ENCODE data around the gene HMGCS2. TPM values are rescaled to one million over a fixed set of nuclear protein-coding genes. Genes with fewer than 3 reads are reported as not detected.

HMGCS2 gene
- polyA plus RNA-seq, 1 of the 3 experiments (the other 2 are of a cell fraction) = not detected

DNA sequence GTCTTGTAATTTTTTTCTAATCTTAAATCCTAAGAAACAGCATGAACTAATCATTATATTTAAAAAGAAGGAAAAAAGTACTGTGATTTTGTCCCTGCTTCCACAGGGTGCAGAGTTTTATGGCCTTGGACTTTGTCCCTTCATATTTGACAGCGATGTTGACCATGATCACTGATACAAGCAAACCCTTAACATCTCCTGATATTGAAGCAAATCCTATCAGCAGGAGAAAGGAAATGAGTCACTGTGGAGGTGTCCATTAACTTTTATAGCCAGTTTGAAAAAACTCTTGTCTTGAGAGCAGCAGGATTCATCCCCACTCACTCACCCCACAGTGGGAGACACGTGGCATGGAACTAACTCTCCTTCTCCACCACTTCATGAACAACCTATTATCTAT lies 47.7 kb upstream of the HMGCS2 start:
- H3K9me2 ChIP-seq = no peaks in the 10 kb centered on the region
- no peaks in the 10 kb centered on the region for H4K20me1 ChIP-seq (ENCODE audit: insufficient read depth)
- 0 out of 4 replicates have a peak, but pooled peaks cover 0 to 6% of the 10 kb centered on the region in 2 experiments for H3K4me1 ChIP-seq (ENCODE audit: control insufficient read depth in 1 of 2, insufficient read depth in 2 of 2, low read depth in 1 of 2, low read length in 1 of 2)
- no peaks in the 10 kb centered on the region for H3K36me3 ChIP-seq (replicated peaks in 1 of 2; ENCODE audit: control insufficient read depth in 1 of 2, insufficient read depth in 2 of 2, low read length in 1 of 2)
- ChIA-PET CTCF (interaction anchor here (1.5 to 3.3 kb wide), 3 partner anchors 8 to 10 kb away, joined by 3 to 23 read pairs (median 13); no protein-coding TSS in a partner anchor), POLR2A (no interaction called here)
- H3K27ac ChIP-seq (ENCODE audit: low read depth in 2 of 2, low read length in 1 of 2) = no peak overlapping the region
- WGBS (ENCODE audit: low lambda C conversion rate) = 47% methylated on average over 2 of the region's 2 CpGs
- H3K4me3 ChIP-seq (ENCODE audit: low read depth in 2 of 2, low read length in 1 of 2) = no peak overlapping the region
- H3K27me3 ChIP-seq (ENCODE audit: insufficient read depth) = no peaks in the 10 kb centered on the region
- no peak overlapping the region; the same call in 1 of the 2 replicates for H2AFZ ChIP-seq (ENCODE audit: low read depth)
- no peaks in the 10 kb centered on the region for H3K79me2 ChIP-seq (ENCODE audit: insufficient read depth)
- H3F3A ChIP-seq (replicated peaks; ENCODE audit: insufficient read depth) = no peaks in the 10 kb centered on the region
- TF ChIP-seq, protein P1, sequence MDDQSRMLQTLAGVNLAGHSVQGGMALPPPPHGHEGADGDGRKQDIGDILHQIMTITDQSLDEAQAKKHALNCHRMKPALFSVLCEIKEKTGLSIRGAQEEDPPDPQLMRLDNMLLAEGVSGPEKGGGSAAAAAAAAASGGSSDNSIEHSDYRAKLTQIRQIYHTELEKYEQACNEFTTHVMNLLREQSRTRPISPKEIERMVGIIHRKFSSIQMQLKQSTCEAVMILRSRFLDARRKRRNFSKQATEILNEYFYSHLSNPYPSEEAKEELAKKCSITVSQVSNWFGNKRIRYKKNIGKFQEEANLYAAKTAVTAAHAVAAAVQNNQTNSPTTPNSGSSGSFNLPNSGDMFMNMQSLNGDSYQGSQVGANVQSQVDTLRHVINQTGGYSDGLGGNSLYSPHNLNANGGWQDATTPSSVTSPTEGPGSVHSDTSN (IDR thresholded peaks at IDR 0.05) = no peak
- 0 out of 2 replicates have a peak, but pooled peaks have one; percentile 13 for TF ChIP-seq TCF12 (IDR thresholded peaks at IDR 0.05)
- TF ChIP-seq FOSL2 (IDR thresholded peaks at IDR 0.05; ENCODE audit: borderline replicate concordance, low read depth) = no peak
- TF ChIP-seq POLR2AphosphoS5 (IDR thresholded peaks at IDR 0.05; ENCODE audit: low read depth, low read length) = no peak
- H3K9me3 ChIP-seq = no peaks in the 10 kb centered on the region
- H3K9ac ChIP-seq = no peak overlapping the region
- DNase-seq = no peak
- no peak overlapping the region for H3K4me2 ChIP-seq

DNA sequence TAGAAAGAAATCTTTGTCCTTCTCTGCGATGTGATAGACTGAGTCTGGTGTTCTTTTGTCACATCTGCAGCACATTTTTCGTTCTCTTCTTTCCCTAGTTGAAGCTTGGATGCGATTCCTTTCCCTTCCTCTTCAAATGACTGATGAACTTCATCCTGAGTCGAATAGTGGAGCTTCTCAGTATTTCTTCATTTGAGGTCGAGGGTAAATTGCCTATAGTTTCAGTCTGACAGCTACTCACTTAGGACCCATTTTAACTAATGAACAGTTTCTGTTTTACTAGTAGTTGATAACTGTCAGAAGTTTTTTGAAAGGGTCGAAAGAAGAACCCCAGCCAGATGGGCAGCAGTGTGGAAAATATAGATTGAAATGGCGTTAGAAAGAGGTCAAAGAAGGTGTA lies 47.2 kb upstream of the HMGCS2 start:
- 71% methylated on average over 7 of the region's 7 CpGs for WGBS (ENCODE audit: low lambda C conversion rate)
- Histone ChIP-seq H3K9me3 (no peaks in the 10 kb centered on the region), H3K79me2 (ENCODE audit: insufficient read depth) (no peaks in the 10 kb centered on the region), H3K4me3 (ENCODE audit: low read depth in 2 of 2, low read length in 1 of 2) (no peak overlapping the region), H4K20me1 (ENCODE audit: insufficient read depth) (no peaks in the 10 kb centered on the region), H3K4me2 (no peak overlapping the region), H3K27me3 (ENCODE audit: insufficient read depth) (no peaks in the 10 kb centered on the region), H3F3A (replicated peaks; ENCODE audit: insufficient read depth) (no peaks in the 10 kb centered on the region), H3K9me2 (no peaks in the 10 kb centered on the region), H3K9ac (no peak overlapping the region), H3K36me3 (replicated peaks in 1 of 2; ENCODE audit: control insufficient read depth in 1 of 2, insufficient read depth in 2 of 2, low read length in 1 of 2) (no peaks in the 10 kb centered on the region), H2AFZ (ENCODE audit: low read depth) (no peak overlapping the region), H3K4me1 (ENCODE audit: control insufficient read depth in 1 of 2, insufficient read depth in 2 of 2, low read depth in 1 of 2, low read length in 1 of 2) (0 out of 4 replicates have a peak, but pooled peaks cover 0 to 6% of the 10 kb centered on the region in 2 experiments), H3K27ac (ENCODE audit: low read depth in 2 of 2, low read length in 1 of 2) (no peak overlapping the region)
- CTCF ChIA-PET = interaction anchor here (3.1 kb wide), 1 partner anchor 11 kb away, joined by 13 read pairs; no protein-coding TSS in a partner anchor
- TF ChIP-seq FOXJ3 (CRISPR knock-in tag; IDR thresholded peaks at IDR 0.05) (no peak), JUND (IDR thresholded peaks at IDR 0.05) (no peak), ELF1 (IDR thresholded peaks at IDR 0.05) (no peak), YY1 (IDR thresholded peaks at IDR 0.05; ENCODE audit: low read depth) (no peak), GABPA (IDR thresholded peaks at IDR 0.05; ENCODE audit: low read depth) (no peak), SIN3A (IDR thresholded peaks at IDR 0.05; ENCODE audit: borderline replicate concordance, low read depth, low read length) (no peak), RFX5 (IDR thresholded peaks at IDR 0.05; ENCODE audit: low read length) (no peak), SMC3 (IDR thresholded peaks at IDR 0.05; ENCODE audit: low read depth, low read length) (no peak), GATA2 (CRISPR knock-in tag; IDR thresholded peaks at IDR 0.05) (no peak), RAD21 (IDR thresholded peaks at IDR 0.05; ENCODE audit: low read length) (no peak), TEAD4 (IDR thresholded peaks at IDR 0.05; ENCODE audit: borderline replicate concordance, insufficient read depth) (no peak), MXI1 (IDR thresholded peaks at IDR 0.05; ENCODE audit: low read depth, low read length) (no peak), TAF1 (IDR thresholded peaks at IDR 0.05; ENCODE audit: borderline replicate concordance, low read depth, low read length) (no peak), FOXM1 (IDR thresholded peaks at IDR 0.05; ENCODE audit: low read depth) (no peak), FOSL2 (IDR thresholded peaks at IDR 0.05; ENCODE audit: borderline replicate concordance, low read depth) (no peak)
- TF ChIP-seq, protein P2, sequence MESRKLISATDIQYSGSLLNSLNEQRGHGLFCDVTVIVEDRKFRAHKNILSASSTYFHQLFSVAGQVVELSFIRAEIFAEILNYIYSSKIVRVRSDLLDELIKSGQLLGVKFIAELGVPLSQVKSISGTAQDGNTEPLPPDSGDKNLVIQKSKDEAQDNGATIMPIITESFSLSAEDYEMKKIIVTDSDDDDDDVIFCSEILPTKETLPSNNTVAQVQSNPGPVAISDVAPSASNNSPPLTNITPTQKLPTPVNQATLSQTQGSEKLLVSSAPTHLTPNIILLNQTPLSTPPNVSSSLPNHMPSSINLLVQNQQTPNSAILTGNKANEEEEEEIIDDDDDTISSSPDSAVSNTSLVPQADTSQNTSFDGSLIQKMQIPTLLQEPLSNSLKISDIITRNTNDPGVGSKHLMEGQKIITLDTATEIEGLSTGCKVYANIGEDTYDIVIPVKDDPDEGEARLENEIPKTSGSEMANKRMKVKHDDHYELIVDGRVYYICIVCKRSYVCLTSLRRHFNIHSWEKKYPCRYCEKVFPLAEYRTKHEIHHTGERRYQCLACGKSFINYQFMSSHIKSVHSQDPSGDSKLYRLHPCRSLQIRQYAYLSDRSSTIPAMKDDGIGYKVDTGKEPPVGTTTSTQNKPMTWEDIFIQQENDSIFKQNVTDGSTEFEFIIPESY (IDR thresholded peaks at IDR 0.05; ENCODE audit: borderline replicate concordance, low read depth) = no peak
- TF ChIP-seq, protein P3, sequence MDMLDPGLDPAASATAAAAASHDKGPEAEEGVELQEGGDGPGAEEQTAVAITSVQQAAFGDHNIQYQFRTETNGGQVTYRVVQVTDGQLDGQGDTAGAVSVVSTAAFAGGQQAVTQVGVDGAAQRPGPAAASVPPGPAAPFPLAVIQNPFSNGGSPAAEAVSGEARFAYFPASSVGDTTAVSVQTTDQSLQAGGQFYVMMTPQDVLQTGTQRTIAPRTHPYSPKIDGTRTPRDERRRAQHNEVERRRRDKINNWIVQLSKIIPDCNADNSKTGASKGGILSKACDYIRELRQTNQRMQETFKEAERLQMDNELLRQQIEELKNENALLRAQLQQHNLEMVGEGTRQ (IDR thresholded peaks at IDR 0.05; ENCODE audit: borderline replicate concordance, low read depth, low read length) = no peak
- TF ChIP-seq, protein P4, sequence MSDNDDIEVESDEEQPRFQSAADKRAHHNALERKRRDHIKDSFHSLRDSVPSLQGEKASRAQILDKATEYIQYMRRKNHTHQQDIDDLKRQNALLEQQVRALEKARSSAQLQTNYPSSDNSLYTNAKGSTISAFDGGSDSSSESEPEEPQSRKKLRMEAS (IDR thresholded peaks at IDR 0.05; ENCODE audit: low read depth) = no peak
- TF ChIP-seq, protein P5, sequence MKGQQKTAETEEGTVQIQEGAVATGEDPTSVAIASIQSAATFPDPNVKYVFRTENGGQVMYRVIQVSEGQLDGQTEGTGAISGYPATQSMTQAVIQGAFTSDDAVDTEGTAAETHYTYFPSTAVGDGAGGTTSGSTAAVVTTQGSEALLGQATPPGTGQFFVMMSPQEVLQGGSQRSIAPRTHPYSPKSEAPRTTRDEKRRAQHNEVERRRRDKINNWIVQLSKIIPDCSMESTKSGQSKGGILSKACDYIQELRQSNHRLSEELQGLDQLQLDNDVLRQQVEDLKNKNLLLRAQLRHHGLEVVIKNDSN (IDR thresholded peaks at IDR 0.05; ENCODE audit: borderline replicate concordance, low read depth) = no peak
- DNase-seq = no peak
- POLR2A ChIA-PET = no interaction called here

All from SK-N-SH (cell line).